PFSK-1 (cell line): ENCODE measurements around the gene SGPL1.

Experiments used
- POLR2AphosphoS5 ChIP-seq: IDR thresholded peaks from 2 replicates; pipeline ENCODE4 v1.6.1; 2012; ENCODE audit warnings: low read depth, mild to moderate bottlenecking, control low read depth, low read length, moderate library complexity
- SIN3A ChIP-seq: IDR thresholded peaks from 2 replicates; pipeline ENCODE4 v1.6.1; 2012; ENCODE audit warnings: mild to moderate bottlenecking, low read length, moderate library complexity, borderline replicate concordance; ENCODE audit not compliant: insufficient read depth
- TAF1 ChIP-seq: IDR thresholded peaks from 2 replicates; pipeline ENCODE4 v1.6.1; 2012; ENCODE audit warnings: low read length, control low read depth, borderline replicate concordance; ENCODE audit not compliant: insufficient read depth

DNA sequence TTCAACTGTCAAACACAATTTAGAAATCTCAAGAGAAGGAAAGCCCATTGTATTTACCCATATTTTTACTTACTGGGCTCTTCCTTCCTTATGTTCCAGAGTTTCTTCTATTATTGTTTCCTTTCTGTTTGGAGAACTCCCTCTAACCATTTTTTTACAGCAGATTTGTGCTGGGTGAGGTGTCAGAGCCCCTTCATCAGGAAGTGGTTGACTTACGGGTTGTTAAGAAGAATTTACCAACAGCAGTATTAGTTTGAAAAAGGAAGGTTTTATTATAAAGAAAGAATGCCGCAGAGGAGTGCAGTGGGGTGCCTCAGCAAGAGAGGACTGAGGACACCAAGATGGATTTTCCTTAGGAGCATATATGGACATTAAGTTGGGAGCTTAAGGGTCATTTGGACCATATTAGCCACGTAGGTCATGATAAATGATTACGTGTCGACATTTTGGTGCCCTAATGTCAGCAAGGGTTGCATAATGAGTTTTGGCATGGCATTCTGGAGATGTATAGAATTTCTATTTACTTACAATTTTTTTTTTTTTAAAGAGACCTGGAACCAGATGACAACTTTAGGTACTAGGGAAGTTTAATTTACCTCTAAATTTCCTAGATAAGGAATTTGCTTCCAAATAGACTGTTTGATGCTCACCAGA lies 24.2 kb upstream of the SGPL1 start:
- no peak for TF ChIP-seq TAF1
- TF ChIP-seq POLR2AphosphoS5: no peak
- no peak for TF ChIP-seq SIN3A
